Measurements from ENCODE around the gene RAD1. TPM values are rescaled to one million over a fixed set of nuclear protein-coding genes. Genes with fewer than 3 reads are reported as not detected.

The RAD1 gene
- total RNA-seq = 22.7 TPM
- long read RNA-seq, full-length matches to known transcripts = 3 of 14 reads
- long read RNA-seq, partial matches to known transcripts = 2 of 14 reads
- long read RNA-seq, other reads (novel, unspliced or antisense) = 9 of 14 reads

DNA sequence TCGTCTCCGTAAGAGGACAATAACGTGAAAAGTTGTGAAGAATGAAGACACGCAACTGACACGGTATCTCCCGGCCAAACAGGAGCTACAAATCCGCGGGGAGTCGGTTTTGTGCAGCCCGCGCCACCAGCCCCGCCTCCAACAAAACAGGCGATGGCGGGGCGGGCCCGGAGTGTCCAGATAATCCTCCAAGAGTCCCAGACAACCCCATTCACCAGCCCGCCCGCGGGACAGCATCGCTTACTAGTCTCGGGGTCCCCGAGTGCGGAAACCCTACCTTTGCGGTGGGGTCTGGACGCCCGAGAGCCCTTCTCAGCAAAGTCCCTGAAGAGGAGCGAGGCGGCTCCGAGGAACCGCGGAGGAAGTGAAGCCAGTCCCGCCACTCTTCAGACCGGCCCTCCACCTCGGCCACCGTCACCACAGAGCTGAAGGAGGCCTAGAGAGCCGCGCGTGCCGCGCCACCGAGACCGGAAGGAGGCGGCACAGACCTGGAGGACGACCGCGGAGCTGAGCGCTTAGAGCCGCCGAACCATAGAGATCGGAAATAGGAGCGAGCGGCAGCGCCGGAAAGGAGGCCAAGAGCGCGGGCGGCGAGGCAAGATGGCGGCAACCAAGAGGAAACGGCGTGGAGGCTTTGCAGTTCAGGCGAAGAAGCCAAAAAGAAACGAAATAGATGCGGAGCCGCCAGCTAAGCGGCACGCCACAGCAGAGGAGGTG lies at the start of gene RAD1, which contains the start of gene BRIX1:
TSS of gene RAD1 (minus strand) at position 366 of the 717 bp plus-strand sequence. CDS start 612 bp downstream, outside the sequence.
TSS of gene BRIX1 (plus strand) at position 573 of the 717 bp plus-strand sequence. CDS start at position 601, 28 bp downstream.
- peak; percentile 100 for ATAC-seq
- DNase-seq (ENCODE audit: missing footprints) = peak; percentile 99
- intact Hi-C loops (cut with DNase I) = loop anchor here (1.0 to 10.0 kb wide), 2 partner anchors 14 to 1470 kb away; partner anchors contain the start of genes DNAJC21 and TARS1

GRCh38 chr5:34959323-34959722 lies 44.0 kb upstream of the RAD1 start:
- ATAC-seq (no peak), DNase-seq (ENCODE audit: missing footprints) (no peak)
- intact Hi-C loops (cut with DNase I) = loop anchor here (5.0 kb wide), 2 partner anchors 223 to 243 kb away; no protein-coding TSS in a partner anchor

DNA sequence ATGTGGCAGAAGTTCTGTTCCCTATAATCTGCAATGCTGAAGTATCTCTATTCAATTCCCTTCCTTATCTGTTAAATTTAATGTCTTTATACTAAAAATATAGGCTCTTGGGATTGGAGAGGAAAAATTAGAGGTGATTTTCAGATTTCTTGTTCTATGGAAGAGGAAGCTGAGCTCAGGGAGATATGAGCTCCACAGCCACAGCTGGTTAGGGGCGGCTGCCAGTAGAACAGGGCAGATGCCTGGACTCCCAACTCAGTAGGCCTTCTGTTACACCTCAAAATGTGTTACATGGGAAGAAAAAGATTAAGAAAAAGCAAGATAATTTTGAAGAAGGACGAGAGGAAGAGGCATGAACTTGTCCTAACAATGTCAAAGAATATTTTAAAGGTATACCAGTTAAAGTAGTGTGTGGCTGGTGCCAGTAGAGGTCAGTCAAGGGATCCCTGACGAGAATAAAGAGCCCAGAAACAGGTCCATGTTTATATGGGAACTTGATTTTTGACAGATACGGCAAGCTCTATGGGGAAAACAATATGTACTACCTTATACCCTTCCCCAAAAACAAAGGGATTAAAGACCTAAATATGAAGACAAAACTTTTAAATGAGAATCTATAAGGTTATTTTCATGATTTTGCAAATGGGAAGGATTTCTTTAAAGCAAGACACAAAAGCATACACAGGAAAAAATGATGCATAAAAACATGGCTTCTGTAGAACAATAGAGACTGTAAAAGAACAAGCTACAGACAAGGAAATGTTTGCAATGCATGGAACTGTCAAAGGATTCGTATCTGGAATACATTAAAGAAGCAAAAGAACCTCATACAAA lies 42.8 kb upstream of the RAD1 start:
- ATAC-seq (no peak), DNase-seq (ENCODE audit: missing footprints) (no peak)
- intact Hi-C loops (cut with DNase I) = loop anchor here (5.0 kb wide), 2 partner anchors 224 to 244 kb away; no protein-coding TSS in a partner anchor

DNA sequence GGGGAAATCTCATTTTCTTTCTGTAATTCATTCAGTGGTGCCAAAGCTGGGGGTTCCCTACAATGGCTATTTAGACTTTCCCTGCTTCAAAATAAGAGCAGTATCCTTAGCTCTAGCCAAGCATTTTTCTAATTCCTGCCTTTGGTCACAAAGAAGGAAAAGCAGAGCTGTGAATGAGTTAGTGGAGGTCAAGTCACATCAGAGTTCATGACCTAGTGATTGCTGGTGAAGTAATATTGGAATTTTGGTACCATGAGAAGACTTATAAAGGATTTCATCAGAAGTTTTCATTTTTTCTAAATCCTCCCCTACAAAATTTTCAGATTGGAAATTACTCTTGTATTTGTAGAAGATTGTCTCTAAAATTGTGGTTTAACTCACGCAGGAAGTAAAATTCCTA lies 42.0 kb upstream of the RAD1 start:
- ATAC-seq = no peak
- intact Hi-C loops (cut with DNase I) = loop anchor here (5.0 kb wide), 2 partner anchors 225 to 245 kb away; no protein-coding TSS in a partner anchor
- DNase-seq (ENCODE audit: missing footprints) = no peak

GRCh38 chr5:34944460-34945047 lies 29.2 kb upstream of the RAD1 start:
- intact Hi-C loops (cut with DNase I) = no loop called here
- DNase-seq (ENCODE audit: missing footprints) (no peak), ATAC-seq (no peak)

- DNase-seq (ENCODE audit: missing footprints) (no peak), ATAC-seq (no peak)
- intact Hi-C loops (cut with DNase I) = no loop called here
These were observed 28.7 kb upstream of the RAD1 start for GRCh38 chr5:34944044-34944443.

- ATAC-seq (no peak), DNase-seq (ENCODE audit: missing footprints) (no peak)
- intact Hi-C loops (cut with DNase I) = no loop called here
These were observed 26.6 kb upstream of the RAD1 start for GRCh38 chr5:34941936-34942335.

DNA sequence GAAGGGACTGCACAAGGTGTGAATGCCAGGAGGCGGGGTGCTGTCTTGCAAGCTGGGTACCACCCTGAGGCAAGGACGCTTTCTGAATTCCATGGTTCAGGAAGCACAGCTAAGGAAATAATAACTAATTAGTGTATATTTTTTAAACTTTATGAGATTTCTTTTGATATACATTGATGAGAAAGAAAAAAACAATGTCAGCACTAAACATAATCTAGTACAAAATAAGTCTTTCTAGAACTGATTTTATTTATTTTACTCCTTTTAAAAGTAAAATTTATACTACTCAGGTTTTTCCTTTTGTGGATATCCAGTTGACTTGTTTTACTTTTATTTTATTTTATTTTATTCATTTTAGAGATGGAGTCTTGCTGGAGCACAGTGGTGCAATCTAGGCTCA lies 17.6 kb upstream of the RAD1 start:
- ATAC-seq (no peak), DNase-seq (ENCODE audit: missing footprints) (no peak)
- intact Hi-C loops (cut with DNase I) = no loop called here

DNA sequence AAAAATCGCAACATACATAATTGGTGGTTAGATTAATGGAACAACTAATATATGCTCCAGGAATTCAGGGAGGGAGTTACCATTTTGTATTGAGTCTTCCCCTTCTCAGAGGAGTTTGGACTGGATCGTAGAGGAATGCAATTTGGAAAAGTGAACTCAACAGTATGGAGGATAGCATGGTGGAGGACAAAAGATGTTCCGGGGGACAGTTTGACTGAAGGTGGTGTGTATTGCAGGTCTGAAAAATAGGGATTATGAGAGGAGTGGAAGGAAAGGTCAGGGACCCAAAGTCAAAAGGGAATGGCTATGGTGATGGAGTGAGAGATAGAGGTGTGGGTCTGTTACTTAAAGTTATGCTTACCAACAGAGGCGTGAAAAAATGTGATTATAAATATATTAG lies 15.6 kb upstream of the RAD1 start:
- ATAC-seq (no peak), DNase-seq (ENCODE audit: missing footprints) (no peak)
- intact Hi-C loops (cut with DNase I) = no loop called here

DNA sequence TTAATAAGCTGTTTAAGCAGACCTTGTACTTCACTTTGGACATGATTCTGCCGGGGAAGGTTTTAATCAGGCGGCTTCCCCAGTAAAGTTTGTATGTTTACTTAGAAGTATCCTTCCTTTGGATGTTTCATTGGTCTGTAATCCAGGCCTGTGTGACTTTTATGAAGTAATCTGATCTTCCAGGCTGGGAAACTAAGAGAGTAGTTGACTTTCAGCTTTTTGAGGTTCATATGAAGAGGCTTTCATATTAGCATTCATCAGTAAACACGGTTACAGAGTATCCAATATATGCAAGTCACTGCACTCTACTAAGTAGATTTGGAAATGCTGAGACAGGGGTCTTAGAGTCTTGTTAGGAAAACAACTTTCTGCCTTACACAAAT lies 15.1 kb upstream of the RAD1 start:
- intact Hi-C loops (cut with DNase I) = no loop called here
- no peak for DNase-seq (ENCODE audit: missing footprints)
- ATAC-seq = no peak

GRCh38 chr5:34929720-34930461 lies 14.6 kb upstream of the RAD1 start:
- intact Hi-C loops (cut with DNase I) = loop anchor here (1.0 kb wide), 1 partner anchor 15 kb away; the partner anchor contains the start of genes BRIX1 and RAD1
- ATAC-seq (peak; percentile 75), DNase-seq (ENCODE audit: missing footprints) (peak; percentile 95)

DNA sequence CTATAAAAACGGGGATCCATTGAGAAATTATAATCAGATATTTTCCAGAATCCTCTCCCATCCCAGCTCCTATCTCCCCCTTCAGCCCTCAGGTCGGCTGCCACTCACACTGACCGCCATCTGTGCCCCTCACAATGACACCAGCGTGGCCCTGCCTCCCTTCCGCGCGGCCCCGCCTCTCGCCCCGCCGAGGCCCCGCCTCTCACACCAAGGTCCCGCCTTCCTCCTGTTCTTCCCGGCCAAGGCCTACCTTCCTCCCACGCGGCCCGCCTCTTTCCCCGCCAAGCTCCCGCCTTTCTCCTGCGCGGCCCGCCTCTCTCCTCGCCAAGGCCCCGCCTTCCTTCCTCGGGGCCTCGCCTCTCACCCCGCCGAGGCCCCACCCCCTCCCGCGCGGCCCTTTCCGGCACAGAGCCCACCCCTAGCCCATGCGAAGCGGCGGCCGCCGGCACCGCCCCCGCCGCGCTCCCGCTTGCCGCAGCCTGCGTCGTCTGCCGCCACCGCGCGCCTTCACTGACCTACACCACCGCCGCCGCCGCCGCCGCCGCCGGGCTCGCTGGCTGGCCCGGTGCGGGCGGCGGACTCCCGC lies 13.9 kb upstream of the RAD1 start, which contains the start of gene DNAJC21:
TSS of gene DNAJC21 (plus strand) at position 426 of the 586 bp plus-strand sequence. CDS start 261 bp downstream, outside the sequence.
- intact Hi-C loops (cut with DNase I) = loop anchor here (1.0 kb wide), 1 partner anchor 14 kb away; the partner anchor contains the start of genes BRIX1 and RAD1
- ATAC-seq (peak; percentile 98), DNase-seq (ENCODE audit: missing footprints) (peak; percentile 98)

DNA sequence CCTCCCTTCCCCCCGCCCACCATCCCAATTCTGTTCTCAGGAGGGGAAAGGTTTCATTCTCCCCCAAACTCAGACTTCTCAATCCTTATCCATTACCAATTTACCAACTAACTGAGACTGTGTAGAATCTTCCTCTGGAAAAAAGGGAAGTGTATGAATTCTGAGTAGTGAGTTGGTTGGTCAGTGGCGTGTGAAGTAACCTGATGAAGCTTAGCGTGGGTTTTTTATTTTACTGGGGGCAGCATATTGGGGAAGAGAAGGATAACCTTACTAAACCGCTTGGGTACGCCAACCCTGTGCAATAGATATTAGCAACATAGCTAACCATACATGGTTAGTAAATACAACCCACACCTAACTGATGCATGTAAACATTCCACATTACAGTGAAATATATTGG lies 13.0 kb upstream of the RAD1 start:
- DNase-seq (ENCODE audit: missing footprints) = no peak
- no peak for ATAC-seq
- intact Hi-C loops (cut with DNase I) = no loop called here

GRCh38 chr5:34927785-34928184 lies 12.5 kb upstream of the RAD1 start:
- DNase-seq (ENCODE audit: missing footprints) = no peak
- no peak for ATAC-seq
- intact Hi-C loops (cut with DNase I) = no loop called here

- DNase-seq (ENCODE audit: missing footprints) (no peak), ATAC-seq (no peak)
- intact Hi-C loops (cut with DNase I) = no loop called here
These were observed 11.1 kb upstream of the RAD1 start for GRCh38 chr5:34926318-34926888.

DNA sequence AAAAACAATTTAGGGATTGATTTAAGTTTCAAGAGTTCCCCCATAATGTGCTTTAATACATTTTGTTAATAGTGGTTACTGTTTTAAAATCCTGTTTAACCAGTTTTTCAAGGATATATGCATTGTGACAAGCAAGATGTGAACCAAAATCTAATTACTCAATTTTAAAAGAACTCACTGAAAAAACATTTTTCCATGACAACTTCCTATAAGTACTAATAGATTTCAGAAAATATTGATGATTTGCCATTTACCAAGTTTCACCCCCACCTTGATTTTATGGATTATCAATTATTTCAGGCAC lies 9.1 kb upstream of the RAD1 start:
- intact Hi-C loops (cut with DNase I) = no loop called here
- DNase-seq (ENCODE audit: missing footprints) (no peak), ATAC-seq (no peak)

GRCh38 chr5:34923694-34924461 lies 8.6 kb upstream of the RAD1 start:
- intact Hi-C loops (cut with DNase I) = no loop called here
- DNase-seq (ENCODE audit: missing footprints) (no peak), ATAC-seq (no peak)
